HG02642 (cell line): Measurements from ENCODE around the gene IFT80.

Experiments
- ATAC-seq: cut with Tn5 transposase; IDR thresholded peaks from one replicate; pipeline ENCODE4 v1.9.1; 2021; ENCODE audit warnings: mild to moderate bottlenecking; ENCODE audit not compliant: unreplicated experiment, poor library complexity

The IFT80 gene

DNA sequence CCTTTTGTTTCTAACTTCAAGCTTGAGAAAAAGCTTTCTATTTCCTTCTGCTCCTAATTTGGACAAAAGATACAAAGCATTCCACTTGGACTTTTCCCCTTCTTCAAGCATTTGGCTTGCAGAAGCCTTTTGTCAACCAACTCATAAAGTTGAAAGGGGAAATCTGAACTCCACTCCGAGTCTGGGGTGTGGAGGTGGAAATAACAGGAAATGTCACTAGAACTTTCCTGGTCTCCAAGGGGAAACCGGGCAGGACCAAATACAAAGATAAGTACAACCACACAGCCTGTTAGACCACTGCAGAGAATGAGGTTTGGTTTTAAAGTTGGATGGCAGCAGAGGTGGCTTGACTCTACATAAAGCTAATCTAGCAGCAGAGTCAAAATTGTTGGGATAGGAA, 178.0 kb downstream of the IFT80 start:
- no peak for ATAC-seq

- ATAC-seq = no peak
Measured at GRCh38 chr3:160220038-160220437, 179.0 kb downstream of the IFT80 start.

- no peak for ATAC-seq
Measured at GRCh38 chr3:160218136-160218535, 180.9 kb downstream of the IFT80 start.

GRCh38 chr3:160217675-160218074, 181.3 kb downstream of the IFT80 start:
- no peak for ATAC-seq

DNA sequence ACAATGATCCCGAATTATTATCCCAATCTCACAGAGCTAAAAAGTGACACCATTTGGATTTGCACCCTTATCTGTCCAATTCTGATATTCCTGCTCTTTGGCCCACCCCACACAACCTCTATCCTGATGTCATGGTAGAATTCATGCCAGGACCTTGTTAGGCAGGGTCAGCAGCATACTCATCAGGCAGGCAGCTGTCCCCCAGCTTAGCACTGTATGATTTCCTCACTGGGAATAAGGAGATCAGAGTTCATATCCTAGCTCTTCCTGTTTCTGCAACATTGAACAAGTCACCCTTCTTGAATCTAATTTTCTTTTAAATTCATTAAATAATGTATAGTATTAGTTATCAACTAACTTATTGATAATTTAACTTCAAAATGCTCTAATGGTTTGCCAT, 185.8 kb downstream of the IFT80 start:
- ATAC-seq = no peak

DNA sequence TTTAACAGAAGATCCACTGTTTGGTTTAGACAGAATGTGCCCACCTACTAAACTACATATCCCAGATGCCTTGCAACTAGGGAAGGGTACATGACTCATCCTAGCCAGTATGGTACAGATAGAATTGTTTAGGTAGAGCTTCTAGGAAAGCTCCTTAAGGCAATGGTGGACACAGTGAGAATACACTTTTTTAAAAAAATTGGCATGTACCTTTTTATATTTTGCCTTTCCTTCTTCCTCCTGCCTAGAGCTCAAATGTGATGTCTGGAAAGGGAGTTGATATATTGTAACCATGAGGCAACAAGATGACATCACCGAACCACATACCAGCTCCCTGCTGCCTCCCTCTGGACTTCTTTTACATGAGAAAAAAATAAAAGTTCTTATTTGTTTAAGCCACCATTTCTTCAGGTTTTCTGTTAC, 188.2 kb downstream of the IFT80 start:
- ATAC-seq = no peak

- ATAC-seq = no peak
Measured at GRCh38 chr3:160210341-160210740, 188.7 kb downstream of the IFT80 start.
